NCI-H1092 treated with DMSO at 0.1 percent for 48 hours (cell line): ENCODE results near the gene OTULIN.

Experiments used
- DNase-seq: peaks from one replicate; lab custom pipeline; 2025; lab: John Stamatoyannopoulos, UW

OTULIN gene

DNA sequence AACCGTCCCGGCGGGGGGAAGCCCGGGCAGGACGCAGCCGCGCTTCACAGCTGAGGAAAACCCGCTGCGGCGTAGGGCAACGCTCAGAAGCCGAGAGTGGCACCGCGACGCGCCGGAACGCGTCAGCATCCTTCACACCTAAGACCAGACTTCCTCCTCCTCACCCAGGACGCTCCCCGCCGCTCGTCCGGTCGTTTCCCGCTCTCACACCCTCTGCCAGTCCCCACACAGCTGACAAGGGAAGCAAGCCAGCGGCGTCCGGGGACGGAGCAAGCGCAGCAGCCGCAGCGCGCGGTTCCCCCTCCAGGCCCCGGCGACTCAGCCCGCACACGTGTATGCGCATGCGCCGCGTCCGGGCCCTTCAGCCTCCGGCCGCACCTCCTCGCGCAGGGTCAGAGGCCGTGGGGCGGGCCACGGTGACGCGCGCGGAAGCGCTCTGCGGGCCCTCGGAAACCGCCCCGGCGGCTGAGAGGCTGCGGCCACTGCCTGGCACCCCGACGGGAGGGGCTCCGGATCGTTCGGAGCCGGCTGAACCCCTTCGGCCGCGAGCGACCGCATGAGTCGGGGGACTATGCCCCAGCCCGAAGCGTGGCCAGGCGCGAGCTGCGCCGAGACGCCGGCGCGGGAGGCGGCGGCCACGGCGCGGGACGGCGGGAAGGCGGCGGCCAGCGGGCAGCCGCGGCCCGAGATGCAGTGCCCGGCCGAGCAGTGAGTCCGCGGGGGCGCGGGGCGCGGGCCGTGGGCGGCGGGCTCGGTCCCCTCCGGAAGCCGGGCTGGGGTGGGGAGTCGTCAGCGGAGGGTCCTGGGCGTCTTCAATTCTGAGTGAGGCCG, at the start of gene OTULIN:
TSS of gene OTULIN (plus strand) at position 449 of the 831 bp plus-strand sequence. CDS start at position 557, 108 bp downstream.
- peak; percentile 90 for DNase-seq

DNA sequence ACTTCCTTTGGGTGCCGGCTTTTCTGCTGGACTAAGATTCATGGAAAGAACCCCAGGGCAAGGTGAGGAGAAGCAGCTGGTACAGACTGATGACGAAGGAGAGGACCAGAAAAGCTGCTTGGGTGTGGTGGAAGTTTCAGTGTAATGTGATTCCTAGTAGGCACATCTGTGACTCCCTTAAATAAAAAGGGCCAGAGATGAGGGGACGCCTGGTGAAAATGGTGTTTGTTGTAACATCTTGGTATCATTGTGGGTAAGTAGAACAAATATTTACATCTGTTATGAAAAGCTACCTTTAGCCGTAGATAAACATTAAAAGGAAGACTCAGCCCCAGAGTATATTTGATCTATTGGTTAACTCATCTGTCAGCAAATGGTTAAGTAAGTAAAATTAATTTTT, 49.2 kb upstream of the OTULIN start:
- DNase-seq = peak; percentile 13

DNA sequence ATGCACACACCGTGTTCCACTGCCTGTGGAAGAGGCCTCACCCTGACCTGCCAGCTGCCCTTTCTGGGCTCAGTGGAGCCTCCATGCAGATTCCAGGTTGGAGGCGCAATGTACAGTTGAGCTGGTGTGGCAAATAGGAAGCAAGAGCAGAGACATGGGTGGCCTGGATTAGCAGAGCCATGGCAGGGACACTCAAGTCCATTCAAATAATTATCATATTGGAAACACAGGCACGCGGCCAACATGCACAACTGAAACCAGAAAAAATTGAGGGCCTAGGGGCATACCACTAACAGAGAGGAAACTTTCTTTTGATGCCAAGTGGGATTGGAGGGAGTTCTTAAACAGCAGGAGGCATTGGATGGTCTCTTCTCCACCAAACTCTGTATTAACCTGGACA, 47.1 kb upstream of the OTULIN start:
- no peak for DNase-seq

DNA sequence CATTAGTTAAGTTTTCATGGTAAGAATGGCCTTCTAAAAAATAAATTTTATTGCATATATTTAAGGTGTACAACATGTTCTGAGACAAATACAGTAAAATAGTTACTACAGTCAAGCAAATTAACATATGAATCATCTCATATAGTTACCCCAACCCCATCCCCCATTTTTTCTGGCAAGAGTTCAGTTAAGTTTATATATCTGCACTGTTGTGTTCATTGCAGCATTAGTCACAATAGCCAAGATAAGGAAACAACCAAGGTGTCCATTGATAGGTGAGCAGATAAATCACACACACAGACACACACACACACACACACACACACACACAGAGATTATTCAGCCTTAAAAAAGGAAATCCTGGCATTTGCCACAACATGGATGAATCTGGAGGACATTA, 37.2 kb upstream of the OTULIN start:
- no peak for DNase-seq

DNA sequence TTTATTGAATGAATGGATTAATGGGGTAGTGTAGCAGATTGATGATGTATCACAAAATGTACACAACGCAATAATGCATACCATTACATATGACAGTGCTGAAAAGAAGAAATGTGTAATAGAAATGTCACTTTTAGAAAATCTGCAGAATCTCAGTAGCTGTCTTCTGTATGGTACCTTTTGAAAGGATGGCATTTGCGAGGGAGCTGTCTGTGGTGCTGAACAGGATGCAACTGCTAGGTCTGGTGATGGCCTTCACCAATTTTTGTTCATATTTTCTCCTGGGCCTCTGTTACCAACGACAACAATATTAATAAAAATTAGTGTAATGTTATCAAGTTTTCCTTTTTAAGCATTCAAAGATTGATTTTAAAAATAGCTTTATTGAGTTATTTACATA, 36.2 kb upstream of the OTULIN start:
- DNase-seq = no peak

DNA sequence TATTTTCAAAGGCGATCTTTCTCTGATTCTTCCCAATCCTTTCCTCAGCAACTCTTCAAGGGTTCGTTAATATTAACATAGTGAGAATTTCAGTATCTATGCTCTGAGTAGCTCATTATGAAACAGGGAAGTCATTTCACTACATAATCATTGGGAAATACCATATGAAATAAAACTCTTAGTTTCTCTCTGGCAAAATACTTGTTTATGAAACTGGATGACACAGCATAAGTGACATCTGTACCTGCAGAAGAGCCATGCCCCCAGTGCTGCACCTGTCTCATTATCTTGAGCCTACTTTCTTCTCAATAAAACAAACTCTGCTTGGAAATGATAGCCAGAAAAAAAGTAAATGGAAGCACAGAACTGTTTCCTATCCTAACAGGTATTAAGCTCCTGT, 33.8 kb upstream of the OTULIN start:
- no peak for DNase-seq

DNA sequence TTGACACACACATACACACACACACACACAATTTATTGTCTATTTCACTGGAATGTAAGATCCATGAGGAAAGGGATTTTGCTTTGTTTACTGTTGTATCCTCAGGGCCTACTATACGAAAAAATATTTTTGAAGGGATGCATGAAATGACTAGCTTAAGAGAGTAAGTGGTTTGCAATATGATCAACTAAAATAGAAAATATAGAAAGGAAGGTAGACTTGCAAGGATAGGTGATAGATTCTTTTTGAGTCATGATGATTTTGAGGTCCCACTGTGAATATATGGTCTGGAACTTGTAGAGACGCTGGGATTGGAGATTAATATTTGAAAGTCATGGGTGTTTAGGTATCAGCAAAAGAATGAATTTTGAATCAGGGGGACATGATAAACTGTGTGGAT, 28.9 kb upstream of the OTULIN start:
- no peak for DNase-seq

DNA sequence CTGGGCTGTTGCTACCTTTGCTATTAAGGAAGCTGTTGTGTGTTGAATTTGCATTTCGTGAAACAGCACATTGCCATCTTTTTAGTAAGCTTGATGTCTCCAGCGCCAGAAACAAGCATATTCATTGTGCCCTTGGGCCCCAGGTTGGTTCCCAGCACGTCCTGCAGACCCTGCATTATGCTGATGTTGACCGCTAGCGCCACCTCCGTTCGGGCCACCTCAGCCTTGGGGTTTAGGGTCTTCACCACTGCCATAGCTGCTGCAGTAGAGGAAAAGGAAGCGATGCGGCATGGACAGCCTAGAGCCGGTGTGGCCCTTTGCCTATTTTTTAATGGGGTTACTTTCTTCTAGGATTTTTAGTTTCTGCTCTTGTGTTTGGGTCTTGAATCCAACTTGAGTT, 23.8 kb upstream of the OTULIN start:
- no peak for DNase-seq

DNA sequence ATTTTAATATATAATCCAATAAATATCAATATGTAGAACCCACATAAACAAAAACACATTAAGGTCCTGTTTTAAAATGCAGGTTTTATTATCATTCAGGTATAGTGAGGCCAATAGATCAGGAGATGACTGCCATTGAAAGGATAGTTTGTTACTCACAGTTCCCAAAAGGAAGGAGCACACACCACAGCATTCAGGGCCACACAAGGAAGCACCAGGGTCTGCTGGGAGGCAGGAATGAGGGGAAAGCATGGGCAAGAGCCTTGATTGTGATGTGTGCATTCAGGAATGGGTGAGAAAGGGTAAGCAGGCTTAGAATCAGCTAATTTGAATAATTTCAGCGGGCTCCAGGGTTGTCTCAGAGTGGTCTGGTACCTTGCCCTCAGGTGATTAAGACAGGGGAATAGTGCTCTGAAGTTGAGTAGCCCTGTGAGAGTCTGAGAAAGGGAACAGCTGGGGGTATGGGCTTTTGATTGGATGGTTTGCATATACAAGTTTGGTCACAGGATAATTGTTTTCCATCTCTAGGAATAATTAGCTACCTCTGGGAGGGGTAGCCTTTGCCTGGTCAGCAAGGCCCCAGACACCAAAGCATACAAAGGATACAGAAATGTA, 19.8 kb upstream of the OTULIN start:
- DNase-seq = no peak

DNA sequence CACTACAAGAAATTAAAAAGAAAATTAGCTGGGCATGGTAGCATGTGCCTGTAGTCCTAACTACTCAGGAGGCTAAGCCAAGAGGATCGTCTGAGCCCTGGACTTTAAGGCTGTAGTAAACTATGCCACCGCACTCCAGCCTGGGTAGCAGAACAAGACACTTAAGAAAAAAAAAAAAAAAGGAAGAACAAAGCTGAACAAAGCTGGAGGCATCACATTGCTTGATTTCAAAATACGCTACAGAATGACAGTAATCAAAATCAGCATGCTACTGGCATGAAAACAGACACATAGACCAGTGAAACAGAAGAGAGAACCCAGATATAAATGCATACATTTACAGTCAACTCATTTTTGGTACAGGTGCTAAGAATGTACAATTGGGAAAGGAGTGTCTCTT, 14.5 kb upstream of the OTULIN start:
- no peak for DNase-seq

DNA sequence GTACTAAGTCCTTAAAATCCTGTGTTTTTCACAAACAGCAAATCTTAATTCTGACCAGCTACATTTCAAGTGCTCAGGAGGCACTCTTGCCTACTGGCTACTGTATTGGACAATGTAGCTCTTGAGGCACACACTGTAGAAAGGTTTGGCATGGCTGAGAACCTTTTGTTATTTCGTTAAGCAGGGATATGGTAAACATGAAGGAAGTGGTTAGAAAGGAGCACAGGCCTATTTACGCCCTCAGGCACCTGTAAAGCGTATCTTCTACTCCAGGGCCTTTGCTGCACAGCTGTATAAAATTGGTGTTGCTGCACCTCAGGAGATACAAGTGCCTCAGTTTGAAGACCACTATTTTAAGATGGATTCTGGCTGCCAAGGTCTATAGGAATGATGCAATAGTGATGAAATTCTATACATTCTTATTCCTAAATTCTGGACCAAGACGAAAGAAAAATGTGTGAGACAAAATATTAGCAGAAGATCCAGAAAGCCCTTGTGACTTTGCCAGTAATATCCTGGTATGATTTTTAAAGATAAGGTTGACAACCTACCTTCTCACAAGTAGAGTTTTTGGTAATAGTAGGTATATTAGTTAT, 9.3 kb upstream of the OTULIN start:
- no peak for DNase-seq

DNA sequence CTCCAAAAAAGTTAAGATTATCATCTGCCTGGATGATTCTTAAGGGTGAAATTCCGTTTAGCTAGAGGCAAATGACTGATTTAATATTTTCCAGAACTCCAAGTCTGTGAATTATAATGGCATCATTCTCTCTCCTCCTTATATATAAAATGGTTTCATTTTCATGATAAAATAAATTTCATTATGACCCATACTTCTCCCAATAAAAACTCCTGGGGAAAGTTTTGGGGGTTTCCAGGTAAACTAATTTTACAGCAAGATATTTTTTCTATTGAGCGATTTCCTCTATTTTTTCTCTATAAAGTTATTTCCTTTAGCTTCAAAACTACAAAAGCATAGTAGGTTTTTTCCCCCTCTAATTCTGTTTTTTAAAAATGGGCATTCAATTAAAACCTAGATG, 7.6 kb upstream of the OTULIN start:
- DNase-seq = no peak

DNA sequence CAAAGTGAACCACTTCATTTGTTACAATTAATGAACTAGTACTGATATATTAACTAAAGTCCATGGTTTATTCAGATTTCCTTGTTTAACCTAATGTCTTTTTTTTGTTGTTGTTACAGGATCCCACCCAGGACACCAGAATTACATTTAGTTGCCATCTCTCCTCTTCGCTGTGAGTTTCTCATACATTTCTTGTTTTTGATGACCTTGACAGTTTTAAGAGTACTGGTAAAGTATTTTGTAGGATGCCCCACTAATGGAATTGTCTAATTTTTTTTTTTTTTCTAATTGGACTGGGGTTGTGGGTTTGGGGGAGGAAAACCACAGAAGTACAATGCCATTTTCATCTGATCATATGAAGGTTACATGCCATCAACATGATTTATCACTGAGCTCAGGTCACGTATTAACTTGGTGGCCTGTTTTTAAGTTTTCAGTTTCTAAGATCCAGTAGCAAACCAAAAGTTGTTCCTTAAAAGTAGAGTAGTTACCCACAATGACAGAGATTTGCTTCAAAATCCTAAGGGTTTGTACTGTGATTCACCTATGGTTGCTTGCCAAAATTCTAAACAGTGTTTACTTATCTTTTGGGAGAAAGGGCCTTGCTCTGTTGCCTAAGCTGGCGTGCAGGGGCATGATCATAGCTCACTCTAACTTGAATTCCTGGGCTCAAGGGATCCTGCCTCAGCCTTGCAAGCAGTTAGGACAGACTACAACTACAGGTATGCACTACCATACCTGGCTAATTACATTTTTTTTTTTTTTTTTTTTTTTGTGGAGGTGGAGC, 4.5 kb upstream of the OTULIN start:
- no peak for DNase-seq

DNA sequence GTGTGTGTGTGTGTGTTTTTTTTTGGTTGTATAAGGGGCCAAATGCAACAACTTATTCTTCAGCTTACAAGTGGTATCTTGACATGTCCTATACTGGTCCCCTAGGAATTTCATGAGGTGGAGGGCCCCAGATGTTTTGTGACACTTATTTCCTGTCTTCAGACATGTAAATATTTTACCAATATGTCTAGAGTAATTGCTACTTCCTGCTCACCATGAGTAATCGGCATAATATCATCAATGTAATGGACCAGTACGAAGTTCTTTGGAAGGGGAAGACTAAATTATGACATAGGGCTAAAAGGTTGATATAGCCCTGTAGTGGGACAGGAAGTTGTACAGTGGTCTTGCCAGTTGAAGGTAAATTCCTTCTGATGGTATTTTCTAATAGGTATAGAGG, 3.7 kb upstream of the OTULIN start:
- DNase-seq = no peak

DNA sequence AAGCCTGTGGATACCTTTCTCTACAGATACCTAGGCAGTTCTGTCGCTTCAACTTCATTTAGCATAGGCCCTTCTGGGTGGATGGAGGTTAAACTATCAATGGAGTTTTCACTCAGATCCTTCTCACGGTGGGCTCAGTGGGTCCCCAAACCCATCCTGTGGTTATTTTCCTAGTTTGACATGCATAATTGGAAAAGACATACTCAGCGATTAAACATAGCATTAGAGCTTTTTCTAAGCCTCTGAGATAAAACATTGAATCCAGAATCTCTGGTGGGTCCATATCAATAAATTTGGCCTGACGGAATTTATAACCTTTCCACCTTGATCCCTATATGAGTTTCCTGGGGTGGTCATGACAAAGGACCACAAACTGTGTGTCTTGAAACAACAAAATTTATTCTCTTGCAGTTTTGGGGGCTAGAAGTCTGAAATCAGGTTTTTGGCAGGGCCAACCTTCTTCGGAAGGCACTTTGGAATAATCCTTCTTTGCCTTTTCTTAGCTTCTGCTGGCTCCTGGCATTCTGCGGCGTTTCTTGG, 1.7 kb upstream of the OTULIN start:
- no peak for DNase-seq

DNA sequence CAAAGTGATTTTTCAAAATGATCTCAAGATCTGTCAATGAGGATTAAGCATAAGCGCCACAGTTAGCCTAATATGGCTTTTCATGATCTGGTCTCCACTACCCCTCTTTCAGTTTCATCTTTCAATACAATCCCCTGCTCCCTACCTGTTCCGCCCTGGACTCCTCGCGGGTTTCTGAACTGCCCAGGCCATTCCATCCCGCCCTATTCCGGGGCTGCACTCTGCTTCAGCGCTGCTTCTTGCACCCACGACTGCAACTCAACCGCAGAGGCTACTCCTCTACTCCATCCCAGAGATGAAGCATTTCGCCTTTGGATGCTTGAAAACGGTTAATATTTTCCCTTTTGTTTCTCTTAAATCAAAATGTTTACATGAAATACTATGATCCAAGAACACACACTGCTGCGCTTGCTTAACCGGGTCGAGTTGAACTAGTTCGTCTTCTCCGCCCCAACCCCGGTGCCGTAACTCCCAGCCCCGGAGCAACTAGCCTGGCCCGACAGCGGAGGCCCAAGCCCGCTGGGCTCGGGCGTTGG, 716 bp upstream of the OTULIN start:
- DNase-seq = peak; percentile 49

DNA sequence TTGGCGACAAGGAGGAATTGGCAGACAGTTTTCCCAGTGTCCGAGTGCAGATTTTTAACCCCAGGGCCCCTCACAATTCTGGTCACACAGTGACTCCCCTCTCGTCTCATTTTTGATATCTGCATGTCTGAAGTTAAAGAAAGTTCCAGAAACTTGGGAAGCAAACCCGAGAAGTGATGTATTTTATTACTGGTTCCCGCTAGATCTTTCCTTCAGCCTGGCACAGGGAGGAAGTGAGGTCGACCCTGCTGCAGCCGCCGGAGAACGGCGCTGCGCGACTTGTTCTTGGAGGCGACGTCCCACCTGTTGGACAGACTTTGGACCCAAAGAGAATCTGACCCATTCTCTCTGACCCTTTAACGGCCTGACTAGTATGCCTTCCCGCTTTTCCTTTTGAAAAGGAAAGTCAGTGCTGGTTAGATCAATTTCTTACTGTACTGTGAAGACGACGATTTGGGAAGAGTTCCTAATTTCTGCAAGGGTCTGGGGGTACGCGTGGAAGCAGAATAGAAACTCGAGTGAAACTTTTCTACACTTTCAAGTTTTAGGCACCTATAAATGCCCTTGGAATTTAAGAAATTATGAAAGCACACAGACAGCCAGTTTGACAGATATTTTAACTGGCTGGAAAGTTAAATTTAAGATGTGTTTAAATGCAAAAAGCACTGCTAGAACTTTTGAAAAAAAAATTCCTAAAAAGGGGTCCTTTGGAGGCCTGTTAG, 744 bp downstream of the OTULIN start:
- DNase-seq = peak; percentile 18

DNA sequence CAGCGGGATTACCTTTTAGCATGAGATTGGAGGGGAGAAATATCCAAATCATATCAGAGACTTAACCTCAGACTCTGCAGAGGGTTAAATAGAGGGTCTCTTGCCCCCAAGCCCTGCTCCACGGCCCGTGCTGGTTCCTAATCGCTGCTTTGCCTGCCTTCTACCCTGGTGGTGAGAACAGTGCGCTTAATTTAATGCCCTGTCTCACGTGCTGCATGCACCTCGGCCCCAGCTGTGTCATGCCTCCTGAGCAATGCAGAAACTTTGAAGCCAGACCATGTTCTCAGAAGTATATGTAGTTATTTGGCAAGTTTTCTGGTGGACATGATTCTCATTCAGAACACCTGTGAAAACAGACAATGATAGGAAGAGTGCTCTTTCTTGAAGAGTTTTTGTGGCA, 1.4 kb downstream of the OTULIN start:
- no peak for DNase-seq

DNA sequence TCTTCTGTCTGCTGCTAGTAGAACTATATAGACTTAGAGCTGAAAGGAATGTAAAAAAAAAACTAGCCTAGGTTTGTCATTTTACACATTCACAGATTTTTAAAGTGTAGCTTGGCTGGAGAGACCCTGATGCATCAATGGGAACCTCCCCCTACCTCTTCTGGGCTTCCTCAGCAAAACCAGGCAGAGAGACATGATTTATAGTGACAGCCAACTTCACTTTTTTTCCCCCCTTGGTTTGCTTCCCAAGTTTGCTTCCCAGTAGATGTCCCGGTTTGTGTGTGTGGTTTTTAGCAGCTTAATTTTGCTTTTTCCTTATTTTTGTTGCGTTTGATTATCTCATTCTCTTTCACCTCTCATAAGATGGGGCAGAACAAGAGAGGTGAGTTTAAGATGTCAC, 1.8 kb downstream of the OTULIN start:
- DNase-seq = no peak

DNA sequence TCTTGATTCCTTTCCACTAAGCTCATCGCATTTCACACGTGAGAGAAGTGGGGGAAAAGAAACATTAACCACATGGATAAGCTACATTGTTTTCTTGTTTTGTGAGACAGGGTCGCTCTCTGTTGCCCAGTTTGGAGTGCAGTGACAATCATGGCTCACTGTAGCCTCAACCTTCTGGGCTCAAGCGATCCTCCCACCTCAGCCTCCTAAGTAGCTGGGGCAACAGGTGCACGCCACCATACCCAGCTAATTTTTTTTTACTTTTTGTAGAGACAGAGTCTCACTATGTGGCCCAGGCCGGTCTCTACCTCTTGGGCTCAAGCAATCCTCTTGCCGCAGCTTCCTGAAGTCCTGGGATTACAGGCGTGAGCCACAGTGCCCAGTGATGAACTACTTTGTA, 2.8 kb downstream of the OTULIN start:
- DNase-seq = no peak

DNA sequence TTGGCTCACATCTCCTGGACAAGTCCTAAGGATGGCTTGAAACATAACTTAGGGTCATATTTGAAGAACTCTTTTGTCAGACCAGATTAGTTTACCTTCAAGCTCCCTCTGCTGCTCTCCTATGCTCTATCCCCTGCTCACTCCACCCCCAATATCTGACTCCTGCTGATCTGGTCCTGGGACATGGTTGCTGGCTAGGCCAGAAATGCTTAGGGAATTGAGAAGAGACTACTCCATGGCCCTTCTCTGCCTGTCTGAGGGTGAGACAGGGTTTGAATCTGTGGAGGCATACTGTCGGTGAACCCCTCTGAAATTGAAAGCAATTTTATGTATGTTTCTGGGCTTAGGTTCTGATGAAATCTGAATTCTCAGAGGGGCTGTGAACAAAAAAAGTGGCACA, 3.3 kb downstream of the OTULIN start:
- no peak for DNase-seq
